Fibroblast of the aortic adventitia (primary cell): ENCODE measurements around the gene PIGN. TPM values are rescaled to one million over a fixed set of nuclear protein-coding genes. Genes with fewer than 3 reads are reported as not detected.

Experiments
- DNase-seq: peaks from one replicate; pipeline ENCODE4 v3.0.0-alpha.2; 2010; ENCODE audit warnings: low read depth
- H3K4me3 ChIP-seq: 2 replicates; pipeline ENCODE4 v1.5.1; 2011; ENCODE audit warnings: low read depth, mild to moderate bottlenecking, control low read depth, low read length, moderate library complexity
- total RNA-seq: library from RNA; depleted of rRNA; stranded (reverse); fragments of >200 nt; gene quantifications from 2 replicates; pipeline ENCODE4 v1.2.3, GENCODE V29; 2012; ENCODE audit warnings: low replicate concordance
- TF ChIP-seq, protein P1 (sequence below): IDR thresholded peaks from 2 replicates; pipeline ENCODE4 v1.5.1; 2011; ENCODE audit warnings: mild to moderate bottlenecking, low read length, control low read depth, inconsistent platforms; ENCODE audit not compliant: insufficient read depth

The PIGN gene
- total RNA-seq, 1 donor, result 44.8 TPM

DNA sequence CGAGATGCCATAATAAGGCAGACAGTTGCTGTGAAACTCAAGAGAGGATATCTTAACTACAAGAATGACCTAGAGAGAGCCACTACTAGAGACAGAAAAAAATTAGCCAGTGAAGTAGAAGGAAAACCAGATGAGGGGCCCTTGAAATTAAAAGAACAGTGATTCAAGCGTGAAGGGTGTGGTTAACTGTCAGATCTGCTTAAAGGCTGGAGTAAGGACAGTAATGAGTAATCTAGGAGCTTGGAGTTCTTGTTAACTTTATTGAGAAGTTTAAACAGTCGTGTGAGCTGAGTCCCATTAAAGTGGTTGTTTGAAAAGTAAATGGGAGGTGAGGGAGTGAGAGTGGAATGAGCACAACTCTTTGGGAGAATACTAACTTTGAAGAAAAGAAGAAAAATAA lies 21.3 kb downstream of the PIGN start:
- TF ChIP-seq, protein P1, sequence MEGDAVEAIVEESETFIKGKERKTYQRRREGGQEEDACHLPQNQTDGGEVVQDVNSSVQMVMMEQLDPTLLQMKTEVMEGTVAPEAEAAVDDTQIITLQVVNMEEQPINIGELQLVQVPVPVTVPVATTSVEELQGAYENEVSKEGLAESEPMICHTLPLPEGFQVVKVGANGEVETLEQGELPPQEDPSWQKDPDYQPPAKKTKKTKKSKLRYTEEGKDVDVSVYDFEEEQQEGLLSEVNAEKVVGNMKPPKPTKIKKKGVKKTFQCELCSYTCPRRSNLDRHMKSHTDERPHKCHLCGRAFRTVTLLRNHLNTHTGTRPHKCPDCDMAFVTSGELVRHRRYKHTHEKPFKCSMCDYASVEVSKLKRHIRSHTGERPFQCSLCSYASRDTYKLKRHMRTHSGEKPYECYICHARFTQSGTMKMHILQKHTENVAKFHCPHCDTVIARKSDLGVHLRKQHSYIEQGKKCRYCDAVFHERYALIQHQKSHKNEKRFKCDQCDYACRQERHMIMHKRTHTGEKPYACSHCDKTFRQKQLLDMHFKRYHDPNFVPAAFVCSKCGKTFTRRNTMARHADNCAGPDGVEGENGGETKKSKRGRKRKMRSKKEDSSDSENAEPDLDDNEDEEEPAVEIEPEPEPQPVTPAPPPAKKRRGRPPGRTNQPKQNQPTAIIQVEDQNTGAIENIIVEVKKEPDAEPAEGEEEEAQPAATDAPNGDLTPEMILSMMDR, result no peak
- H3K4me3 ChIP-seq, result no peak overlapping the region
- no peak for DNase-seq

DNA sequence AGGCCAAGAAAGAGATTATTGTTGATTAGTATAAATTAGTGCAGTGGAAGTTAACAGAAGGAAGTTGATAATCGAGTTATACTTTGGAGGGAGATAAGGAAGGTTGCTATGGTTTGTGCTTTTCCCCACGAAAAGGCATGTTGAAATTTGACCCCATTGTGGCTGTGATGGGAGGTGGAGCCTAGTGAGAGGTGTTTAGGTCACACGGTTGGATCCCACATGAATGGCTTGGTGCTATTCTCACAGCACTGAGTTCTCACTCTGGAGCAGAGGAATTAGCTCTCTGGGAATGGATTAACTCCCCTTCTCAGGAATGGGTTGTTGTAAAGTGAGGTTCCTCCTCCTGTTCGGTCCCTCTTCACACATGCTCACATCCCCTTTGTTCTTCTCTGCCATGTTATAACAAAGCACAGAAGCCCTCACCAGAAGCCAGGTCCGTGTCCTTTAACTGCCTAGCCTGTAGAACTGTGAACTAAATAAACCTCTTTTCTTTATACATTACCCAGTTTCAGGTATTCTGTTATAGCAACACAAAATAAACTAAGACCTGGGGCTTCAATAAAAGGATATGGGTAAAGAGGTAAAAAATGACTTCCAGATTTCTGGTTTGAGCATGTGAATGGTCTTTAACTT lies 21.9 kb downstream of the PIGN start:
- TF ChIP-seq, protein P1, result no peak
- DNase-seq, result no peak
- H3K4me3 ChIP-seq, result no peak overlapping the region

DNA sequence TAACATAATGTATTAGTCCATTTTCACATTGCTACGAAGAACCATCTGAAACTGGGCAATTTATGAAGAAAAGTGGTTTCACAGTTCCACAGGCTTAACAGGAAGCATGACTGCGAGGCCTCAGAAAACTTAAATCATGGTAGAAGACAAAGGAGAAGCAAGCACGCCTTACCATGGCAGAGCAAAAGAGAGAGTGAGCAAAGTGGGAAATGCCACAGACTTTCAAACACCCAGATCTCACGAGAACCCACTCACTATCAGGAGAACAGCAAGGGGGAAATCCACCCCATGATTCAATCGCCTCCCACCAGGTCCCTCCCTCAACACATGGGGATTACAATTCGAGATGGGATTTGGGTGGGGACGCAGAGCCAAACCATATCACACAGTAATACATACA lies 22.5 kb downstream of the PIGN start:
- no peak overlapping the region for H3K4me3 ChIP-seq
- DNase-seq, result no peak
- TF ChIP-seq, protein P1, result no peak

DNA sequence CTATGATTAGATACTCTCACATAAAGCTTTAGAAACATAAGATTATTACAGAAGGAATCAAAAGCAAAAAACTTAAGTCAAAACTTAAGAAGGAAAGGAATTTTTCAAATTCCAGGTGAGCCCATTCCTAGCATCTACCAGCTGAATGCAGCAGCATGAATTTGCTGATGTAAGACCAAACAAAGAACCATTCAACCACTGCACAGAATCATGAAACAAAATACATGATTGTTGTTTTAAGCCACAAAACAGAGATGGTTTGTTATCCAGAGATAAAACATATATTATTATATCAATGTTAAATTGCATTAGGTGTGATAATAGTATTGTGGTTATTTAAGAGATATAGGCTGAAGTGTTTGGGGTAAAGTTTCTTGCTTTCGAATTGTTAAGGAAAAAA lies 29.0 kb downstream of the PIGN start:
- TF ChIP-seq, protein P1, result no peak
- no peak for DNase-seq
- no peak overlapping the region for H3K4me3 ChIP-seq

DNA sequence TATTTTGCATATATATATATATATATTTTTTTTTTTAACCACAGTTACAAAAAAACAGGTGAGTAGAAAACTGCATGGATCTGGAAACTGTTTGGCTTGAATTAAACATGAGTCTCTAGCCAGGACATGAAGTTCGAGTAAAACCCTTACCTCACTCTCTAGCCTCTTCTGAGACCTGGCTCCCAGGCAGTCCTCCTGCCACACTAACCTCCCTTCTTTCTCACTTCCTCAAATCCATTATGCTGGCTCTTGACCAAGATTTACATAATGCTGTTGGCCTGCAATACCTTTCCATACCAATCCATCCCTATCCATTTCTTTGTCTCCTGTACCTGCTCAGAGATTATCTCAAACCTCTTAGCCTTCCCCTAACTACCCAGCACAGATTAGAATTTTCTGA lies 34.0 kb downstream of the PIGN start:
- H3K4me3 ChIP-seq, result no peak overlapping the region
- TF ChIP-seq, protein P1, result no peak
- DNase-seq, result no peak

DNA sequence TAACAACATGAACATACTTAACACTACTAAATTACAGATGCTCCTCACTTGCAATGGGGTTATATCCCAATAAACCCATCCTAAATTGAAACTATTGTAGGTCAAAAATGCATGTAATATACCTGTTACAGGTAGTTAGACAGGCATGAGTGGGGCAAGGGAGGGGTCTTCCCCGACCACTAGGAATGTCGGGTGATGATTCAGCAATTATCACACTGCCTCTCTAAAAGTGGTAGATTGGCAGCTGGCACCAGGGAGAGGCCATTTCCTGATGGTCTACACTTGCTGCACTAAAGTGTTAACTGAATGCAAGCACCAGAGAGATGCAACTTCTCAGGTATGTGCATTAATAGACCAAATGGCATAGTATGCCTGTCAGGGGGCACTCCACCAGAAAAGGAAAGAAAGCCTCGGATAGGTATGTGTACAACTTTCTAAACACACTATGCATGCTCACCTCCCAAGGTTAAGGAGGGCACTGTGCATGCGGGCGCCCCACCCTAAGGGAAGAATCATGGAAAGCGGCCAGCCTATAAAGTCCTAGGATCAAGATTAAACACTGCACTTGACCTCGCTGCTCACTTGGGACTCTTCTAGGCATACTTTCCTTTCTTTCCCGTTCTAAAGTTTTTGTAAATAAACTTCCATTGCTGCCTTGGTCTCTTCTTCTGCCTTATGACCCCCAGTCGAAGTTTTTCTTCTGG lies 35.6 kb downstream of the PIGN start:
- H3K4me3 ChIP-seq, result no peak overlapping the region
- DNase-seq, result no peak
- TF ChIP-seq, protein P1, result no peak

DNA sequence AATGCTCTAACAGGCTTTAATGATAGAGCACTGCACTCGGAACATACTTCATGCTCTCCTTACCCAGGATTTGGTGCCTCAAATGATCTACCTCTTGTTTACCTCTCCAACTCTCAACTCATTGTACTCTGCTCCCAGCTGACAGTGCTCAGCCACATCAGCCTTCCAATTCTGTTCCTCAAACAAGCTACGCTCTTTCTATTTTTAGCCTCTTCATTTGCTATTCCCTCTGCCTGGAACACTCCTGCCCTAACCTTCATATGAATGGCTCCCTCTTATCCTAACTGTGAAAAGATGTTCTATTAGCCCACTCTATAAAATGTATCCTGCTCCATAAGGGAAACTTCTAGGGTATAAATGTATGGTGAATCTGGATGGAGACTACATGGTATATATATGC lies 42.5 kb downstream of the PIGN start:
- H3K4me3 ChIP-seq, result no peak overlapping the region
- DNase-seq, result no peak
- TF ChIP-seq, protein P1, result no peak
